ENCODE data around the gene DPH7.
A peak's percentile ranks its signal among the peaks of the same experiment; 100 is the strongest.
"Not testable (repeated sequence)": the region's sequence is repeated elsewhere in the genome, so short reads cannot be mapped to it uniquely, and the experiment has no call there.

Gene DPH7

GRCh38 chr9:137580209-137580953 is 1.7 kb upstream of the DPH7 start:
- no peak for DNase-seq

DNA sequence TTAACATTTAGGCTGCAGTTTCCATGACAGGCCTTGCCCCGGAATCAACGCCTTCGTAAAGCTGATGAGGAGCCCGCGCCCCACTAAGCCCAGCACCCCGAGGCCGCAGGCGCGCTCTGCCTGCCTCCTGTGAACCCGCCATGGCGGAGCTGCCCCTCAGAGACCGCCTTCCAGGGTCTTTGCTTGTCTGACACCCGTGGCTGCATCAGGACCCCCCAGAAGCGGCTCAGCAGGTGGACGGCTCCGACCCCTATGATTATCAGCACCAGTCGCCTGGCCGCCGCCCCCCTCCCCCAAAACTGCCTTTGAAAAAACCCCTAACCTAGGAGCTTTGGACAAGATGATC is 507 bp upstream of the DPH7 start:
- no peak for DNase-seq

GRCh38 chr9:137575716-137576411 is 2.9 kb downstream of the DPH7 start:
- DNase-seq, result no peak

DNA sequence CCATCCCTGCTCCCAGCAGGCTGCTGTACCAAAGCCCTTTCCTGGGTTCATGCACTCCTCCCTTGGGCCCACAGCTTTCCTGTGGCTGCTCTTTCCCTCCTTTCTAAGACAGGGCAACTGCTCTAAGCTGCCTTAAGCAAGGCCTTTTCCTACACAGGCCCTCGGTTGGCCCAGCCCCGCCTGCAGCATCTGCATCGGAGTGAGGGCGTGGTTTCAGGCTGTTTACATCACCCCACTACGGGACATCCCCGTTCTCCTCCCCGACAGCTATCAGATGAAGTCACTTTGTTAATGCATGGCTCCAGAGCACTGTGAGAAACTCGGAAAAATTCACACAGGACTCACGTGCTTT is 3.4 kb downstream of the DPH7 start:
- no peak for DNase-seq

GRCh38 chr9:137574192-137574591 is 4.5 kb downstream of the DPH7 start:
- no peak for DNase-seq

- DNase-seq, result no peak
Observed at GRCh38 chr9:137570566-137570965, 8.2 kb downstream of the DPH7 start.

GRCh38 chr9:137569609-137570203 is 9.0 kb downstream of the DPH7 start:
- DNase-seq, result no peak

DNA sequence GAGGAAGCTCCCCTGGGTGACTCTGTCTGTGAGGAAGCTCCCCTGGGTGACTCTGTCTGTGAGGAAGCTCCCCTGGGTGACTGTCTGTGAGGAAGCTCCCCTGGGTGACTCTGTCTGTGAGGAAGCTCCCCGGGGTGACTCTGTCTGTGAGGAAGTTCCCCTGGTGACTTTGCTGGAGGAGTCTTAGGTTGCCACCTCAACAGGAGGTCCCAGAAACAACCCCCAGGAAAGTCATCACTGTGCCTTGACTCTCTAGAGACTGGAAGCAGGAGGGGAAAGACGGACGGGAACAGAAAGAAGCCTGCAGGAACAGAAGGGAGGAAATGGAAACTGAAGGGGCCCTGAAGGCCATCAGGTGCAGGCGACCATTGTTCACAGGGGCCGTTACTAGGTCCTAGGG is 10.3 kb downstream of the DPH7 start:
- DNase-seq, result not testable (repeated sequence)

DNA sequence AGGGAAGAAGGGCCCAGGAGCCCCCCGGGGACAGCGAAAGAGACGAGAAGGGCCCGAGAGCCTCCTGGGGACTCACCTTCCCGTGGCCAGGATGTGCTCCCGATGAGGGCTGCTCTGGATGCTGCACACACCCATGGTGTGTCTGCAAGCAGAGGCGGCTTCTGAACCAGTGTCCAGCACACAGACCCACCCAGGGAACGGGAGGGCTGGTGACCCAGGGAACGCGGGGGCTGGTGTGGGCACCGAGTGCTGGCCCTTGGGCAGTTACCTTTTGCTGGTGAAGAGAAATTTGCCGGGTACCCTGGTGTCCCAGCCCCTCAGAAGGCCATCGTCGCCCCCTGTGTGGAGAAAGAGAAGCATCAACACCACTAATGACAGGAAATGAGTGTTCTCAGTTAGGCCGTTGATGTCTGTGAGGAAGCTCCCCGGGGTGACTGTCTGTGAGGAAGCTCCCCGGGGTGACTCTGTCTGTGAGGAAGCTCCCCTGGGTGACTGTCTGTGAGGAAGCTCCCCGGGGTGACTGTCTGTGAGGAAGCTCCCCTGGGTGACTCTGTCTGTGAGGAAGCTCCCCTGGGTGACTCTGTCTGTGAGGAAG is 13.8 kb downstream of the DPH7 start:
- DNase-seq, result no peak

DNA sequence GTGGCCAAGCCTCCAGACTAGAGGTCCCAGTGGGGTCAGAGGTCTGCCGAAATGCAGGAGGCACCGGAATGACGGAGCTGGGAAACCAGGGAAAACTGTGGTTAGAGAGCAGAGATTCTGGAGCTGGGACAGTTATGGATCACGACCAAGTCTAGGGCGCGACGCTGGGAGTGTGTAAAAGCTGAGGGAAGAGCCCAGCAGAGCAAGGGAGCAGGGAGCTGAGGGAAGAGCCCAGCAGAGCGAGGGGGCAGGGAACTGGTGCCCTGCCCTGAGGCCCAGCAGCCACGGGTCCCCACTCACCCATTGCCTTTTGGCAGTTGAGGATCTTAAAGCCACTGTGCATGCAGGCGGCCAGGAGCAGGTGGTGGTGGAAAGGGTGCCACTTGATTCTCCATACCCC is 14.6 kb downstream of the DPH7 start:
- DNase-seq, result no peak

GRCh38 chr9:137558127-137558526 is 20.6 kb downstream of the DPH7 start:
- no peak for DNase-seq

DNA sequence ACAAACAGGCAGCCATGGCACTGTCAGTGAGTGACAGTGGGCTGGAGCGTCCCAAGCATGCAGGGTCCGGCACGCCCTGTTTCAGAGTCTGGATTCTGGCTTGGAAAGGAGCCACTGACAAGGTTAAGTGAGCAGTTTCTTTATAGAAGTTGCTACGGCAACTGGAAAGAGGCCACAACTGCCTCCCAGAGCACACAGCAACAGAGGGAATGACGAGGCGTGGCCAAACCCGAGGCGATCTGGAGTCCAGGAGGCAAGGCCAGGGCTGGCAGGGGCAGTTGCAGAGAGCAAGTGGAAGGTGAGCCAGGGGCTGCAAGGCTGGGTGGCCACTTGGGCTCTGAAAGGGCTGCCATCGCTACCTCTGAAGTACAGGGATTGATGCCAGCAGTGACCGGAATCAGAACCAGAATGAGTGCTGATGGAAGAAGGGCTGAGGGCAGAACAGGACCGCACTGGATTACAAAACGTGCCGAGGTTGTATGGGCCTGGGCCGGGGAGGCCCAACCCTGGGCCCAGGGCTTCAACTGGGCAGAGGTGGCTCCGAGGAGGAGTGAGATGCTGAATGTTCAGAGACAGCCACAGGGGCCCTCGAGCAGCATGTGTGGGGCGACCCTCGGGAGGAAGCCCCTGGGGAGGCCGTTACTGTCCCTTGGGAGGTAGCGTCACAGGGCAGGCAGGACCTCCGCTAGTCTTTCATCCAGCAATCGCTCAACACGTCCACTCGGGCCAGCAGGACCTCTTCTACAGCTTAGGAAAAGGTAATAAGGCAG is 22.5 kb downstream of the DPH7 start:
- DNase-seq, result no peak

GRCh38 chr9:137555179-137555578 is 23.5 kb downstream of the DPH7 start:
- DNase-seq, result no peak

- no peak for DNase-seq
Observed at GRCh38 chr9:137554349-137554748, 24.4 kb downstream of the DPH7 start.

GRCh38 chr9:137553654-137554053 is 25.1 kb downstream of the DPH7 start:
- not testable (repeated sequence) for DNase-seq

GRCh38 chr9:137552022-137552768 is 26.5 kb downstream of the DPH7 start:
- no peak for DNase-seq

DNA sequence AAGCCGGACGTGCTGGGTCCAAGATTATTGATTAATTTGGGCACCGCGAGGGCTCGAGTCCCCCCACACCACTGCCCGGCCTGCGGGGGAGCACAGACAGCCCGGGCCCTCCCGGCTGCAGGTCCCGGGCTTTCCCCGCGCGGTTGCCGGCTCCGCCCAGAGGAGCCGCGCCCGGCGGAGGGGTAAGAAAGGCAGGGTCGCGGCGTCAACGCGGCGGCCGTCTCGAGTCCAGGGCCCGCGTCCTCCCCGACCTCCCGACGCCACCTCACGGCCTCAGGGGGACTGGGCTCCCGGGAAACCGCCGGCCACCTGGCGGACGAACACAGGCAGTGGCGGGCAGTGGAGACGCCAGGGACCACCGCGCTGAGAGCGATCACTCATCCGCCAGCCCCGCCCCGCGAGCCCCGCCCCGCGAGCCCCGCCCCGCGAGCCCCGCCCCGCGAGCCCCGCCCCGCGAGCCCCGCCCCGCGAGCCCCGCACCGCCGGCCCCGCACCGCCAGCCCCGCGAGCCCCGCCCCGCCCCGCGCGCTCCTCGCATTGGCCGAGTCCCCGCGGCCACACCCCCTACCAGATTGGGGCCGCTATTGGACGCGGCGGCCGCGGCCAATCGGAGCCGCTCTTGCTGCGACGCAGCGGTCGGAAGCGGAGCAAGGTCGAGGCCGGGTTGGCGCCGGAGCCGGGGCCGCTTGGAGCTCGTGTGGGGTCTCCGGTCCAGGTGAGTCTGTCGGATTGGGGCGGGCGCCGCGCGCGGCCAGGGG is 27.3 kb downstream of the DPH7 start, which contains the start of gene MRPL41:
MRPL41 (plus strand) TSS at position 616 of the 758 bp plus-strand sequence. CDS start 203 bp downstream, outside the sequence.
- peak; percentile 93 for DNase-seq

- DNase-seq, result not testable (repeated sequence)
Observed at GRCh38 chr9:137550958-137551263, 27.8 kb downstream of the DPH7 start.

DNA sequence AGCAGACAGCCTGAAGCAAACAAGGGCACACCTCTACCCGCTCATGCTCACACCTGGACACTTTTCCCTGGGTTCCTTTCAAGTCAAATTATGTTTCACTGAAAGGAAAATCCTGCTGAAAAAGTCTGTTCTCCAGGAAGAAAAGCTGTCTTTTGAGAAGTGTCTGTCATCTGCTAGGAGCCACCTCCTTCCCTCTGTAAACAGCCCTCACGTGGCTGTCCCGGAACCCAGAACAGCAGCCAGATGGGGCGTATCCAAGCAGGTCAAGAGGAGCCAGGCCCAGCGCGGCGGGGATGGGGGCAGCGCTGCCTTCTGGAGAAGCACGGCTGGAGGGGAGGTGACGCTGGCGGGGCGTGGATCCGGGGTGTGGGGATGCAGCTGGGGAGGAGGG is 28.5 kb downstream of the DPH7 start, which contains the start of gene PNPLA7:
PNPLA7 (minus strand) TSS at position 172 of the 391 bp plus-strand sequence. CDS start 205 bp downstream, outside the sequence.
- peak; percentile 81 for DNase-seq

GRCh38 chr9:137547687-137548543 is 30.8 kb downstream of the DPH7 start:
- DNase-seq, result no peak

DNA sequence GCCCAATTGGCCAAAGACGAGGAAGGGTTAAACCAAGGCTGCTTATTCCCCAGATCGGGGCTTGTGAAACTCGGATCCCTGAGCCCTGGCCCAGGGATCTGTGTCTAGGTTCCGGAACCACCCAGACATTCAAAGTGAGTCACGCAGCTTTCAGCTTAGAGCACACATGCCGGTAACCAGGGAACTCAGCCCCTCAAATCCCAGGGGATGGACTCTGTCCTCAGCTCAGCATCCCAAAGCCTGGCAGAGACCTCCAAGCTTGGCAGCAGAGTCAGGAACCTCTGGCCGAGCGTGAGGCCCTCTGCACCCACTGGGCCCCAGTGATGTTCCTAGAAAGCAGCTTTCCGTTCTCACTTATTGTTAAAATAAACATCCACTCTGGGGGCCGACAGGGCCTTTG is 33.6 kb downstream of the DPH7 start:
- no peak for DNase-seq

Measured in NCI-H1092 (cell line).